ENCODE data around the gene GRB10. TPM values are rescaled to one million over a fixed set of nuclear protein-coding genes. Genes with fewer than 3 reads are reported as not detected.

Gene GRB10
- total RNA-seq, 1 donor from 2014 or later, result 51.8 TPM

- intact Hi-C loops (cut with DNase I), result loop anchor here (5.0 kb wide), 1 partner anchor 108 kb away; no protein-coding TSS in a partner anchor
These were observed 98.5 kb downstream of the GRB10 start for GRCh38 chr7:50684011-50684712.

GRCh38 chr7:50682573-50682972 is 100.1 kb downstream of the GRB10 start:
- DNase-seq (ENCODE audit: low spot score), result no peak
- intact Hi-C loops (cut with DNase I), result loop anchor here (5.0 kb wide), 1 partner anchor 110 kb away; no protein-coding TSS in a partner anchor

More at GRCh38 chr7:50684011-50684712, 98.5 kb downstream of the GRB10 start:
- no peak for DNase-seq (ENCODE audit: low spot score)

- intact Hi-C loops (cut with DNase I), result loop anchor here (5.0 kb wide), 1 partner anchor 110 kb away; no protein-coding TSS in a partner anchor
These were observed 100.6 kb downstream of the GRB10 start for GRCh38 chr7:50682079-50682478.

GRCh38 chr7:50681432-50682045 is 101.2 kb downstream of the GRB10 start:
- intact Hi-C loops (cut with DNase I), result loop anchor here (5.0 kb wide), 1 partner anchor 111 kb away; no protein-coding TSS in a partner anchor
- DNase-seq (ENCODE audit: low spot score), result no peak

More at GRCh38 chr7:50682079-50682478, 100.6 kb downstream of the GRB10 start:
- no peak for DNase-seq (ENCODE audit: low spot score)

- intact Hi-C loops (cut with DNase I), result loop anchor here (5.0 kb wide), 2 partner anchors 113 to 212 kb away; no protein-coding TSS in a partner anchor
- DNase-seq (ENCODE audit: low spot score), result no peak
These were observed 103.3 kb downstream of the GRB10 start for GRCh38 chr7:50679218-50680007.

GRCh38 chr7:50678586-50678985 is 104.1 kb downstream of the GRB10 start:
- no peak for DNase-seq (ENCODE audit: low spot score)
- intact Hi-C loops (cut with DNase I), result loop anchor here (5.0 kb wide), 1 partner anchor 211 kb away; no protein-coding TSS in a partner anchor

GRCh38 chr7:50677638-50677996 is 105.1 kb downstream of the GRB10 start:
- no peak for DNase-seq (ENCODE audit: low spot score)
- intact Hi-C loops (cut with DNase I), result loop anchor here (5.0 kb wide), 1 partner anchor 210 kb away; no protein-coding TSS in a partner anchor

- no peak for DNase-seq (ENCODE audit: low spot score)
- intact Hi-C loops (cut with DNase I), result loop anchor here (5.0 kb wide), 1 partner anchor 210 kb away; no protein-coding TSS in a partner anchor
These were observed 105.7 kb downstream of the GRB10 start for GRCh38 chr7:50676740-50677637.

- intact Hi-C loops (cut with DNase I), result loop anchor here (5.0 kb wide), 1 partner anchor 209 kb away; no protein-coding TSS in a partner anchor
- DNase-seq (ENCODE audit: low spot score), result no peak
These were observed 106.6 kb downstream of the GRB10 start for GRCh38 chr7:50676079-50676478.

- intact Hi-C loops (cut with DNase I), result loop anchor here (5.0 kb wide), 2 partner anchors 58 to 208 kb away; no protein-coding TSS in a partner anchor
- DNase-seq (ENCODE audit: low spot score), result no peak
These were observed 107.5 kb downstream of the GRB10 start for GRCh38 chr7:50674896-50675835.

- intact Hi-C loops (cut with DNase I), result loop anchor here (5.0 kb wide), 1 partner anchor 57 kb away; no protein-coding TSS in a partner anchor
- no peak for DNase-seq (ENCODE audit: low spot score)
These were observed 108.4 kb downstream of the GRB10 start for GRCh38 chr7:50674299-50674698.

- intact Hi-C loops (cut with DNase I), result loop anchor here (5.0 kb wide), 1 partner anchor 56 kb away; no protein-coding TSS in a partner anchor
- no peak for DNase-seq (ENCODE audit: low spot score)
These were observed 109.6 kb downstream of the GRB10 start for GRCh38 chr7:50673096-50673495.

- no peak for DNase-seq (ENCODE audit: low spot score)
- intact Hi-C loops (cut with DNase I), result loop anchor here (5.0 kb wide), 1 partner anchor 55 kb away; no protein-coding TSS in a partner anchor
These were observed 110.7 kb downstream of the GRB10 start for GRCh38 chr7:50672045-50672444.

GRCh38 chr7:50671386-50671785 is 111.3 kb downstream of the GRB10 start:
- no peak for DNase-seq (ENCODE audit: low spot score)
- intact Hi-C loops (cut with DNase I), result loop anchor here (5.0 kb wide), 1 partner anchor 54 kb away; no protein-coding TSS in a partner anchor

- intact Hi-C loops (cut with DNase I), result loop anchor here (5.0 kb wide), 1 partner anchor 53 kb away; no protein-coding TSS in a partner anchor
These were observed 112.8 kb downstream of the GRB10 start for GRCh38 chr7:50669890-50670289.

GRCh38 chr7:50667789-50668226 is 114.9 kb downstream of the GRB10 start:
- intact Hi-C loops (cut with DNase I), result no loop called here
- no peak for DNase-seq (ENCODE audit: low spot score)

More at GRCh38 chr7:50669890-50670289, 112.8 kb downstream of the GRB10 start:
- DNase-seq (ENCODE audit: low spot score), result no peak

GRCh38 chr7:50667338-50667737 is 115.4 kb downstream of the GRB10 start:
- intact Hi-C loops (cut with DNase I), result no loop called here
- DNase-seq (ENCODE audit: low spot score), result no peak

Data from cardiac septum (tissue), 1 donor.